ENCODE measurements around the gene PSPC1.

GRCh38 chr13:19661561-19661960, 121.2 kb downstream of the PSPC1 start:
- TF ChIP-seq, protein P1, sequence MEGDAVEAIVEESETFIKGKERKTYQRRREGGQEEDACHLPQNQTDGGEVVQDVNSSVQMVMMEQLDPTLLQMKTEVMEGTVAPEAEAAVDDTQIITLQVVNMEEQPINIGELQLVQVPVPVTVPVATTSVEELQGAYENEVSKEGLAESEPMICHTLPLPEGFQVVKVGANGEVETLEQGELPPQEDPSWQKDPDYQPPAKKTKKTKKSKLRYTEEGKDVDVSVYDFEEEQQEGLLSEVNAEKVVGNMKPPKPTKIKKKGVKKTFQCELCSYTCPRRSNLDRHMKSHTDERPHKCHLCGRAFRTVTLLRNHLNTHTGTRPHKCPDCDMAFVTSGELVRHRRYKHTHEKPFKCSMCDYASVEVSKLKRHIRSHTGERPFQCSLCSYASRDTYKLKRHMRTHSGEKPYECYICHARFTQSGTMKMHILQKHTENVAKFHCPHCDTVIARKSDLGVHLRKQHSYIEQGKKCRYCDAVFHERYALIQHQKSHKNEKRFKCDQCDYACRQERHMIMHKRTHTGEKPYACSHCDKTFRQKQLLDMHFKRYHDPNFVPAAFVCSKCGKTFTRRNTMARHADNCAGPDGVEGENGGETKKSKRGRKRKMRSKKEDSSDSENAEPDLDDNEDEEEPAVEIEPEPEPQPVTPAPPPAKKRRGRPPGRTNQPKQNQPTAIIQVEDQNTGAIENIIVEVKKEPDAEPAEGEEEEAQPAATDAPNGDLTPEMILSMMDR (IDR thresholded peaks at IDR 0.05; ENCODE audit: insufficient read depth, low read depth, low read length) = no peak
- no peak for TF ChIP-seq EZH2 (IDR thresholded peaks at IDR 0.05; ENCODE audit: insufficient read depth, low read length)
